Heart right ventricle (tissue), 16 donors: ENCODE results near the gene ANAPC7. TPM values are rescaled to one million over a fixed set of nuclear protein-coding genes. Genes with fewer than 3 reads are reported as not detected.

Experiments
- ATAC-seq, 8 donors: fragments of 200-7000 bp; cut with Tn5 transposase; one replicate each; pipeline ENCODE4 v1.9.1; 2020; ENCODE audit warnings: mild to moderate bottlenecking in 8 of 8, moderate library complexity in 8 of 8, moderate number of reproducible peaks in 1 of 8
- DNase-seq, 2 donors: peaks; one replicate each; pipeline ENCODE4 v3.0.0-alpha.2; 2020
- H3K27ac ChIP-seq, 10 donors: fragments of 200-600 bp; sonication (generic) in 2 of 10; one replicate each; pipeline versions ENCODE4 v1.5.0 to v1.8.0; 2020 to 2022; ENCODE audit warnings: mild to moderate bottlenecking in 3 of 10
- H3K27me3 ChIP-seq, 7 donors: fragments of 200-600 bp; one replicate each; pipeline ENCODE4 v1.8.0; 2021 to 2022; ENCODE audit warnings: mild to moderate bottlenecking in 2 of 7
- H3K36me3 ChIP-seq, 9 donors: fragments of 200-600 bp; sonication (generic) in 1 of 9; one replicate each; pipeline versions ENCODE4 v1.5.0 to v1.8.0; 2020 to 2022; ENCODE audit warnings: mild to moderate bottlenecking in 2 of 9
- H3K4me1 ChIP-seq, 9 donors: fragments of 200-600 bp; sonication (generic) in 1 of 9; one replicate each; pipeline versions ENCODE4 v1.5.0 to v1.8.0; 2020 to 2022; ENCODE audit warnings: mild to moderate bottlenecking in 4 of 9
- H3K4me3 ChIP-seq, 10 donors: fragments of 200-600 bp; sonication (generic) in 2 of 10; one replicate each; pipeline versions ENCODE4 v1.5.0 to v1.8.0; 2020 to 2022; ENCODE audit warnings: mild to moderate bottlenecking in 7 of 10, moderate library complexity in 2 of 10
- H3K9me3 ChIP-seq, 11 donors: fragments of 200-600 bp in 10 of 11; sonication (generic) in 2 of 11; one replicate each; pipeline versions ENCODE4 v1.5.0 to v1.8.0; 2013 to 2022; ENCODE audit warnings: mild to moderate bottlenecking in 2 of 11, control low read depth in 1 of 11, moderate library complexity in 1 of 11
- WGBS, 2 donors: extraction: QIAGEN DNeasy Blood & Tissue Kit; methylation state at CpG; one replicate each; pipeline ENCODE4 v1.1.7; 2013; ENCODE audit warnings: inconsistent platforms in 1 of 2; 5-methylcytosine and 5-hydroxymethylcytosine counted together
- intact Hi-C, 10 donors: fragments of 100-400 bp; cut with DNase I; formaldehyde crosslinking; loops; one replicate each; pipeline versions ENCODE4 v1.11.1 to v1.14.2; 2022
- polyA plus RNA-seq, 2 donors: library from polyadenylated mRNA; stranded (reverse); fragments of 200-250 nt; gene quantifications; one replicate each; pipeline ENCODE4 v1.2.3, GENCODE V29; 2013
- total RNA-seq, 10 donors: library from RNA; stranded (reverse); fragmentation: NEBNext Ultra II Directional in 3 of 10; extraction: Animal tissue kit (Norgen Biotek cat#: 25700) in 3 of 10; gene quantifications; one replicate each; pipeline versions ENCODE4 v1.2.1 to v1.2.4, GENCODE V29; 2021 to 2023
- TF ChIP-seq, protein P1 (sequence below), 9 donors: fragments of 200-600 bp; sonication (generic) in 2 of 9; IDR thresholded peaks; one replicate each; pipeline versions ENCODE4 v1.5.0 to v1.8.0; 2021 to 2022; ENCODE audit warnings: antibody characterized with exemption in 9 of 9, mild to moderate bottlenecking in 5 of 9, moderate library complexity in 1 of 9
- donor health status: Arrhythmogenic right ventricular cardiomyopathy.
- donor health status: ischemic (EF 13 %, LVEDD 7.1; RV severe dilation, severe dysfunction).
- donor health status: healthy with polysubstance abuse.
- donor health status: DM: no; HTN: yes; CAD: no.
- donor health status: DM: no; HTN: no; CAD: no.
- donor health status: ischemic (EF 25% LVEDD 6.9; RV normal size, moderate dysfunction).
- donor health status: ischemic (EF 25% LVEDD 5.7; RV mildly dilated, moderate dysfunction).
- donor health status: healthy.
- donor health status: DM: yes; HTN: yes; CAD: no.
- donor health status: Ischemic cardiomyopathy.
- donor health status: ischemic (EF 35%, LVEDD 5.7; RV mildly dilated, moderate dysfunction).
- donor health status: nonischemic (EF 11% LVEDD 7.7; RV severe dilation, severe dysfunction).
- donor health status: DM: yes; HTN: yes; CAD: no.
- donor health status: PGD.
- donor health status: ischemic (EF 29% LVEDD 5.4; RV normal size, mild dysfunction).
- donor health status: nonischemic (EF 23%, LVEDD 6.1; RV moderate dilation, normal function).

Gene ANAPC7
- total and polyA plus RNA-seq, 12 donors, result 28.9 to 54.6 (median 35.3) TPM

DNA sequence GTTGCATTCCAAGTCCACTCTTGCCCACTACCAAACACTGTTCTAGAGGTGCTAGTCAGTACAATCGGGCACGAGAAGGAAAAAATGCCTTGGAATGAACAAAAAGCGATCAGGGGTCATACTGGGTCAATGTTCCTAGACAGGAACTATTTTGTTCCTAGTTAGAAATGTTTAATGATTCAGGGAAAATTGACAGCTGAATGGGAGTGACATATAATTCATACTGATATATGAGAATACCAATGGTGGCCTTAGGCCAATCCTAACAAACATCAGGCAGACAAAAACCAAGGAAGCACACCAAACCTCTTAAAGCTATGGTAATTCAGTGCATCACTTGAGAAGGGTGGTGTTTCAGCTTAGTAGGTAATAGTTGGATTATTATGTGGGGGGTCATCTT lies 51.1 kb downstream of the ANAPC7 start:
- TF ChIP-seq, protein P1, sequence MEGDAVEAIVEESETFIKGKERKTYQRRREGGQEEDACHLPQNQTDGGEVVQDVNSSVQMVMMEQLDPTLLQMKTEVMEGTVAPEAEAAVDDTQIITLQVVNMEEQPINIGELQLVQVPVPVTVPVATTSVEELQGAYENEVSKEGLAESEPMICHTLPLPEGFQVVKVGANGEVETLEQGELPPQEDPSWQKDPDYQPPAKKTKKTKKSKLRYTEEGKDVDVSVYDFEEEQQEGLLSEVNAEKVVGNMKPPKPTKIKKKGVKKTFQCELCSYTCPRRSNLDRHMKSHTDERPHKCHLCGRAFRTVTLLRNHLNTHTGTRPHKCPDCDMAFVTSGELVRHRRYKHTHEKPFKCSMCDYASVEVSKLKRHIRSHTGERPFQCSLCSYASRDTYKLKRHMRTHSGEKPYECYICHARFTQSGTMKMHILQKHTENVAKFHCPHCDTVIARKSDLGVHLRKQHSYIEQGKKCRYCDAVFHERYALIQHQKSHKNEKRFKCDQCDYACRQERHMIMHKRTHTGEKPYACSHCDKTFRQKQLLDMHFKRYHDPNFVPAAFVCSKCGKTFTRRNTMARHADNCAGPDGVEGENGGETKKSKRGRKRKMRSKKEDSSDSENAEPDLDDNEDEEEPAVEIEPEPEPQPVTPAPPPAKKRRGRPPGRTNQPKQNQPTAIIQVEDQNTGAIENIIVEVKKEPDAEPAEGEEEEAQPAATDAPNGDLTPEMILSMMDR (IDR thresholded peaks at IDR 0.05), result no peak

DNA sequence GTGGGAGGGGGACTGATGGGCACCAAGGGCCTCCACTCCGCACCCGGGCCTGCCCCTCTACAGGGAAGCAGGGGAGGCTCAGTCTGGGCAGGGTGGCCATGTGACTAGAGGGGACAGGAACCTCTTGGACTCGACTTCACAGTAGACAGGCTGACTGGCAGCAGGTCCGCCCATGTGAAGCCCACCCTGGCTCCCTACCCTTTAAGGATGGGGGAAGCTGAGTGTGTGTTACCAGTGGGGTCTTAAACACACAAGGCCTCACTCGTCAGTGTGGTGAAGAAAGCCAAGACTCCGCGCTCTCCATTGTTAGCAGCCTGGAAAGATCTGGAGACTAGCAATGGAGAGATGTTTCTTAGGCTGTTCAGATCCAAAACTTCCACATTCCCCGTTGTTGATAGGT lies 52.4 kb downstream of the ANAPC7 start:
- peaks cover 0 to 29% (median 10%) of the 10 kb centered on the region in 9 donors for H3K4me1 ChIP-seq
- 88 to 89% methylated on average over 8 of the region's 8 CpGs for WGBS, 2 donors

More for the DNA sequence above, 51.1 kb downstream of the ANAPC7 start:
- H3K27me3 ChIP-seq, result no peaks in the 10 kb centered on the region
- no peak overlapping the region for H3K27ac ChIP-seq
- H3K4me1 ChIP-seq, result peaks cover 0 to 28% (median 10%) of the 10 kb centered on the region in 9 donors
- intact Hi-C loops, result no loop called here
- peaks cover 0 to 51% (median 28%) of the 10 kb centered on the region in 9 donors for H3K36me3 ChIP-seq
- no peak for DNase-seq
- no peak for ATAC-seq
- no peaks in the 10 kb centered on the region for H3K9me3 ChIP-seq
- 72% methylated on average over 3 of the region's 3 CpGs for WGBS, 2 donors
- no peak overlapping the region for H3K4me3 ChIP-seq

DNA sequence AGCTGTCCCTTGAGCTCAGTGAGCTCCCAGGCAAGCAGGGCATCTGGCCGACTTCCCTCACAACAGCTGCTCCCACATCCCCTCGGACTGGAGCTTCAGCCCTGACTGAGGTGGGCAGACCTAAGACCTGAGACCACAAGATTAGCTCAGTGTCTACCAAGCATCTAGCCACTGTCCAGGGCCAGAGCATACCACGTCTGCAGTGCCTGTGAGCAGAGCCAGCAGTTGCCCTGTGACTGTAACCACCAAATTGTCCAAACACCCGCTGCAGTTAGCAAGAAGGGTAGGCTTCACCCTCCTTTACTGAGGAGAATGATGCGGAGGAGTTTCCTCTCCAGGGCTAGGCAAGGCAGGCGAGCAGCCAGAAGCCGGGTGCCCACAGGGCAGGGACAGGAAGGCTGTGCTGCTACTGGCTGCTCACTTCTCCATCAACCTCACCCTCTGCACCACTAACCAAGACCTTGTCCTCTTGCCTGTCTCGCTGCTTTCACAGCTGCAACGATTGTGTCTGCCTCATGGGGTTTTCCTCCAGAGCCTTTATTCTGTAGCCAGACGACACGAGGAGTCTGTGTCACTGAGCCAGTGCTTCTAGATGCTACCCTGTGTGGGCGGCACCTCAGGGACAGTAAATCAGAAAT lies 53.9 kb downstream of the ANAPC7 start:
- ATAC-seq (peak in 5 of 8 donors; percentile 3 to 25 (median 10)), DNase-seq (no peak)
- Histone ChIP-seq H3K4me1 (peaks cover 0 to 36% (median 10%) of the 10 kb centered on the region in 9 donors), H3K36me3 (peaks cover 0 to 79% (median 54%) of the 10 kb centered on the region in 9 donors), H3K27ac (peak overlapping the region in 4 of 10 donors; percentile 6 to 17 (median 14)), H3K9me3 (no peaks in the 10 kb centered on the region), H3K27me3 (no peaks in the 10 kb centered on the region), H3K4me3 (no peak overlapping the region)
- intact Hi-C loops, result loop anchor here in 1 of 10 donors (10.0 kb wide), 1 partner anchor 245 kb away; no protein-coding TSS in a partner anchor
- WGBS, 2 donors, result 51 to 57% methylated on average over 12 of the region's 12 CpGs
- TF ChIP-seq, protein P1 (IDR thresholded peaks at IDR 0.05), result no peak

More for the DNA sequence above, 52.4 kb downstream of the ANAPC7 start:
- intact Hi-C loops, result no loop called here
- Histone ChIP-seq H3K36me3 (peaks cover 0 to 64% (median 39%) of the 10 kb centered on the region in 9 donors), H3K9me3 (no peaks in the 10 kb centered on the region), H3K27me3 (no peaks in the 10 kb centered on the region), H3K27ac (no peak overlapping the region), H3K4me3 (no peak overlapping the region)
- DNase-seq, result no peak
- TF ChIP-seq, protein P1 (IDR thresholded peaks at IDR 0.05), result no peak
- ATAC-seq, result no peak

DNA sequence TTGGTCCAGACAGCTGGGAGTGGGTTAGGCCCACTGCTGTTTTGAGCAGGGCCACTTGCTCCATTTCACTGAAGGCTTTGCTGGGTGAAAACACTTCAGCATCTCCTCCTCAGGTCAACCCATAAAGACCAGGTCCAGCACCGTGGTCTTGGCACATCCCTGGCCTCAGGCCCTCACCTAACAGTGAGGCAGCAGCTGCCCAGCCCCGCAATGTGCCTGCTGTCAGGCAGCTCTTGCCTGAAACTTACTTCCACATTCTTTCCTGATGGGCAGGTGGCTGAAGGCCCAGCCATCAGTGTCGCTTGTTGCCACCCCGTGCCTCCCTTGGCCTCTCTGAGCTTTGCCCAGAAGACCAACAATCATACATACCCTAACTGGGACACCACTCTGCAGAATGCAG lies 54.4 kb downstream of the ANAPC7 start:
- Histone ChIP-seq H3K36me3 (peaks cover 4 to 84% (median 59%) of the 10 kb centered on the region in 9 donors), H3K4me1 (peaks cover 0 to 36% (median 10%) of the 10 kb centered on the region in 9 donors), H3K27me3 (no peaks in the 10 kb centered on the region), H3K4me3 (no peak overlapping the region), H3K27ac (peak overlapping the region in 4 of 10 donors; percentile 6 to 17 (median 14)), H3K9me3 (no peaks in the 10 kb centered on the region)
- no peak for DNase-seq
- intact Hi-C loops, result loop anchor here in 1 of 10 donors (10.0 kb wide), 1 partner anchor 244 kb away; no protein-coding TSS in a partner anchor
- TF ChIP-seq, protein P1 (IDR thresholded peaks at IDR 0.05), result no peak
- WGBS, 2 donors, result 63 to 72% methylated on average over 4 of the region's 4 CpGs
- peak in 5 of 8 donors; percentile 8 to 21 (median 11) for ATAC-seq
